ENCODE results near the gene SHB.

Gene SHB

DNA sequence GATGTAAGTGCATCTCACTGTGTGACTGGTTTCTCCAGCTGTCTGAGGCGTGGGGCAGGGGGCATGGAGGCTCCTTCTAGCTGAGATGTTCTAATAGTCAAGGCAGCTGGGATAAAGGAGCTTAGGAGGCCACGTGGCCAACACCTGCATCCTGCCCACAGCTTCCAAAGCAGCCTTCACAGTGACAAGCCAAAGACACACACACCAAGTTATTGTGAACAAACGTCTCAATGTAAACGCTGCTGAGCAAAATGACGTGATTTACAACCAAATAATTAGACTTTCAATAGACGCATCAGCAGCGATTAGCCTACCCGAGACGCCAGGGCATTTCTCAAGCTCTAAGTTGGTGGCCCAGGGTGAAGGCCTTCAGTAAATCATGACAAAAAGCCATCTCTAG is 141.9 kb downstream of the SHB start:
- ChIA-PET CTCF (interaction anchor here (1.8 kb wide), 2 partner anchors 10 to 14 kb away, joined by 7 to 8 read pairs; no protein-coding TSS in a partner anchor), POLR2A (no interaction called here)
- no peaks in the 10 kb centered on the region for H3K9me3 ChIP-seq (ENCODE audit: control insufficient read depth, insufficient read depth, low read depth, low read length)
- no peak overlapping the region for H3K27ac ChIP-seq (ENCODE audit: extremely low read depth, low read depth, low read length)
- no peaks in the 10 kb centered on the region for H3K4me1 ChIP-seq (ENCODE audit: control insufficient read depth, insufficient read depth, low read length)
- no peak overlapping the region for H3K4me3 ChIP-seq (ENCODE audit: low read depth, low read length)
- peaks cover 0 to 40% of the 10 kb centered on the region in 2 experiments; a peak in 1 of 3 replicates for H3K36me3 ChIP-seq (ENCODE audit: control insufficient read depth in 2 of 2, insufficient read depth in 1 of 2, low read length in 2 of 2)
- TF ChIP-seq ZNF571 (tag by site-specific recombination; IDR thresholded peaks at IDR 0.05) (no peak), ZNF354C (tag by site-specific recombination; IDR thresholded peaks at IDR 0.05; ENCODE audit: borderline replicate concordance, low read depth) (no peak), ZNF426 (tag by site-specific recombination; IDR thresholded peaks at IDR 0.05) (no peak), ZNF76 (tag by site-specific recombination; IDR thresholded peaks at IDR 0.05; ENCODE audit: borderline replicate concordance, low read depth) (no peak), ZNF211 (tag by site-specific recombination; IDR thresholded peaks at IDR 0.05; ENCODE audit: low read depth) (no peak), ZNF239 (tag by site-specific recombination; IDR thresholded peaks at IDR 0.05) (no peak), GLI4 (tag by site-specific recombination; IDR thresholded peaks at IDR 0.05) (no peak)
- TF ChIP-seq, protein P1, sequence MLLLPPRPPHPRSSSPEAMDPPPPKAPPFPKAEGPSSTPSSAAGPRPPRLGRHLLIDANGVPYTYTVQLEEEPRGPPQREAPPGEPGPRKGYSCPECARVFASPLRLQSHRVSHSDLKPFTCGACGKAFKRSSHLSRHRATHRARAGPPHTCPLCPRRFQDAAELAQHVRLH (tag by site-specific recombination; IDR thresholded peaks at IDR 0.05), result no peak
- TF ChIP-seq, protein P2, sequence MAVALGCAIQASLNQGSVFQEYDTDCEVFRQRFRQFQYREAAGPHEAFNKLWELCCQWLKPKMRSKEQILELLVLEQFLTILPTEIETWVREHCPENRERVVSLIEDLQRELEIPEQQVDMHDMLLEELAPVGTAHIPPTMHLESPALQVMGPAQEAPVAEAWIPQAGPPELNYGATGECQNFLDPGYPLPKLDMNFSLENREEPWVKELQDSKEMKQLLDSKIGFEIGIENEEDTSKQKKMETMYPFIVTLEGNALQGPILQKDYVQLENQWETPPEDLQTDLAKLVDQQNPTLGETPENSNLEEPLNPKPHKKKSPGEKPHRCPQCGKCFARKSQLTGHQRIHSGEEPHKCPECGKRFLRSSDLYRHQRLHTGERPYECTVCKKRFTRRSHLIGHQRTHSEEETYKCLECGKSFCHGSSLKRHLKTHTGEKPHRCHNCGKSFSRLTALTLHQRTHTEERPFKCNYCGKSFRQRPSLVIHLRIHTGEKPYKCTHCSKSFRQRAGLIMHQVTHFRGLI (tag by site-specific recombination; IDR thresholded peaks at IDR 0.05), result no peak

DNA sequence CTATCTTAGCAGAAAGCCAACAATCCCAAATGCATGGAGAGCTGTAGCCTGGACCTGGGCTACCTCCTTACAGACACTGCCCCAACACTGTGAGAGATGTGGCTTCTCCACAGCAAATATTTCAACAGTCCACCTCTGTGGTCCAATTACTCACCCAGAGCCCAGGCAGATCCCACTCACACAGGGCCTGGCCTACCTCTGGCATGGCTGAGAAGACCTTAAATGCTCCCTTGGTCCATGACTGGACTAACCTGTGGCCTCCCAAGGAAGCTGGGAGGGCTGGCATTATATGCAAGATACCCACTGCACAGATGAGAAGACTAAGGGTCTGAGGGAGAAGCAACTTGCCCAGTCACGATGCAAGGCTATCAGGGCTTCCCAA is 142.3 kb downstream of the SHB start:
- H3K27ac ChIP-seq (ENCODE audit: extremely low read depth, low read depth, low read length), result no peak overlapping the region
- H3K4me1 ChIP-seq (ENCODE audit: control insufficient read depth, insufficient read depth, low read length), result no peaks in the 10 kb centered on the region
- ChIA-PET POLR2A (no interaction called here), CTCF (interaction anchor here (1.8 kb wide), 2 partner anchors 11 to 13 kb away, joined by 7 to 8 read pairs; no protein-coding TSS in a partner anchor)
- H3K36me3 ChIP-seq (ENCODE audit: control insufficient read depth in 2 of 2, insufficient read depth in 1 of 2, low read length in 2 of 2), result peaks cover 0 to 44% of the 10 kb centered on the region in 2 experiments; a peak in 1 of 3 replicates
- no peak overlapping the region for H3K4me3 ChIP-seq (ENCODE audit: low read depth, low read length)
- TF ChIP-seq ZFP69B (tag by site-specific recombination; IDR thresholded peaks at IDR 0.05) (no peak), GLIS1 (tag by site-specific recombination; IDR thresholded peaks at IDR 0.05) (no peak), EGR2 (tag by site-specific recombination; IDR thresholded peaks at IDR 0.05; ENCODE audit: low read depth) (no peak), ZNF777 (tag by site-specific recombination; IDR thresholded peaks at IDR 0.05; ENCODE audit: borderline replicate concordance) (no peak)
- no peaks in the 10 kb centered on the region for H3K9me3 ChIP-seq (ENCODE audit: control insufficient read depth, insufficient read depth, low read depth, low read length)

DNA sequence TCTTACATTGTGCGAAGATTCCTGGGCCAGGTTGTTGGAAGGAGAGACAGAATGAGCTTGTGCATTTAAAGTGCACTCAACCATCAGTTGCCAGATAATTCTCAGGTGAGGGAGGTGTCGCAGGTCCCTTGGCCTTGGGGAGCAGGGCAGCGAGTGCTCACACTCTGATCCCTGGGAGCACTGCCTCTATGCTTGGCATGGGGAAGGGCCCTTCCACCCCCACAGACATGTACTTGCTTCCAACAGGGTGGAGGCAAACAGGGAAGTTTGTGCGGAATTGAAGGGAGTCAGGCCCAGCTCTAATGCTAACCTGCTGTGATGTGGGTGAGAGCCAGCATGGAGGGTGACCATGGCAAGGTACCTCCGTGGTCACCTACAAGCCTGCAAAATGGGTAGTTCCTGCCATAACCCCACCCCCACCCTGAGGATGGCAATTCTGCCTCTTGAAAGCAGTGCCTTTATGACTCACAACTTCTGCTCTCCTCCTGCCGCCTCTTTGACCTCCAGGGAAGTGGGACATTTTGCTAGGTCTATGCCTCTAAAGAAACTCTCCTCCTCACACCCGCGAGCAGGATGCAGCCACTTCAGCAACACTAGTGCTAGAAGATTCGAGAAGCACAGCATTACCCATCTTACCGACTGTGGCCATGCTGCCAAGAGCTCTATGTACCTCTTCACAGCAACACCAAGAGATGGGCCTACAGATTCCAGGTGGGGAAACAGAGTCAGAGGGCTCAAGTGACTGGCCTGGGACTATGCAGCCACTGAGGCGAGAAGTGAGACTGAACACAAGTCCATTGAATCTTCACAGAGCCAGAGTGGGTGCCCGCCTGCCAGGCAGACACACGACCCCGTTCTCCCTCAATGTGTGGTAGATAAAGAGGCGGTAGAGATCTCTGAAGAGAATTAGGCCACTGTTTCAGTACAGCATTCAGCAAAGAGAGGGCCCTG is 143.0 kb downstream of the SHB start:
- CTCF ChIA-PET, result interaction anchor here (0.9 to 1.8 kb wide), 4 partner anchors 8 to 13 kb away, joined by 3 to 8 read pairs (median 5); no protein-coding TSS in a partner anchor

More for the DNA sequence above, 143.0 kb downstream of the SHB start:
- Histone ChIP-seq H3K4me3 (ENCODE audit: low read depth, low read length) (no peak overlapping the region), H3K4me1 (ENCODE audit: control insufficient read depth, insufficient read depth, low read length) (no peaks in the 10 kb centered on the region), H3K36me3 (ENCODE audit: control insufficient read depth in 2 of 2, insufficient read depth in 1 of 2, low read length in 2 of 2) (peaks cover 0 to 48% of the 10 kb centered on the region in 2 experiments; a peak in 1 of 3 replicates), H3K27ac (ENCODE audit: extremely low read depth, low read depth, low read length) (no peak overlapping the region), H3K9me3 (ENCODE audit: control insufficient read depth, insufficient read depth, low read depth, low read length) (no peaks in the 10 kb centered on the region)
- TF ChIP-seq ZNF239 (tag by site-specific recombination; IDR thresholded peaks at IDR 0.05) (no peak), ZNF214 (tag by site-specific recombination; IDR thresholded peaks at IDR 0.05; ENCODE audit: borderline replicate concordance) (no peak), GLI2 (tag by site-specific recombination; IDR thresholded peaks at IDR 0.05; ENCODE audit: borderline replicate concordance, low read depth) (no peak), ZNF10 (tag by site-specific recombination; IDR thresholded peaks at IDR 0.05) (no peak), ZNF548 (tag by site-specific recombination; IDR thresholded peaks at IDR 0.05) (no peak), OVOL3 (tag by site-specific recombination; IDR thresholded peaks at IDR 0.05) (no peak), ZNF2 (tag by site-specific recombination; IDR thresholded peaks at IDR 0.05) (no peak), ZNF112 (tag by site-specific recombination; IDR thresholded peaks at IDR 0.05) (no peak), ZNF175 (tag by site-specific recombination; IDR thresholded peaks at IDR 0.05) (no peak)
- TF ChIP-seq, protein P3, sequence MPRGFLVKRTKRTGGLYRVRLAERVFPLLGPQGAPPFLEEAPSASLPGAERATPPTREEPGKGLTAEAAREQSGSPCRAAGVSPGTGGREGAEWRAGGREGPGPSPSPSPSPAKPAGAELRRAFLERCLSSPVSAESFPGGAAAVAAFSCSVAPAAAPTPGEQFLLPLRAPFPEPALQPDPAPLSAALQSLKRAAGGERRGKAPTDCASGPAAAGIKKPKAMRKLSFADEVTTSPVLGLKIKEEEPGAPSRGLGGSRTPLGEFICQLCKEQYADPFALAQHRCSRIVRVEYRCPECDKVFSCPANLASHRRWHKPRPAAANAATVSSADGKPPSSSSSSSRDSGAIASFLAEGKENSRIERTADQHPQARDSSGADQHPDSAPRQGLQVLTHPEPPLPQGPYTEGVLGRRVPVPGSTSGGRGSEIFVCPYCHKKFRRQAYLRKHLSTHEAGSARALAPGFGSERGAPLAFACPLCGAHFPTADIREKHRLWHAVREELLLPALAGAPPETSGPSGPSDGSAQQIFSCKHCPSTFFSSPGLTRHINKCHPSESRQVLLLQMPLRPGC (tag by site-specific recombination; IDR thresholded peaks at IDR 0.05), result no peak
- POLR2A ChIA-PET, result no interaction called here
